HG02610 (cell line): ENCODE results near the gene SLC7A5.
"Not testable (repeated sequence)": the region's sequence is repeated elsewhere in the genome, so short reads cannot be mapped to it uniquely, and the experiment has no call there.

Source experiments
- ATAC-seq: cut with Tn5 transposase; IDR thresholded peaks from one replicate; pipeline ENCODE4 v1.9.1; 2021; ENCODE audit warnings: mild to moderate bottlenecking, moderate library complexity; ENCODE audit not compliant: unreplicated experiment

The SLC7A5 gene

GRCh38 chr16:87802670-87803069 lies 66.6 kb downstream of the SLC7A5 start:
- ATAC-seq = no peak

GRCh38 chr16:87801679-87802259 lies 67.5 kb downstream of the SLC7A5 start:
- no peak for ATAC-seq

GRCh38 chr16:87800497-87800896 lies 68.8 kb downstream of the SLC7A5 start:
- ATAC-seq = no peak

- no peak for ATAC-seq
These were observed 74.0 kb downstream of the SLC7A5 start for GRCh38 chr16:87795336-87795735.

GRCh38 chr16:87794485-87795078 lies 74.7 kb downstream of the SLC7A5 start:
- no peak for ATAC-seq

- no peak for ATAC-seq
These were observed 77.1 kb downstream of the SLC7A5 start for GRCh38 chr16:87792205-87792565.

GRCh38 chr16:87791295-87792204 lies 77.8 kb downstream of the SLC7A5 start:
- ATAC-seq = no peak

GRCh38 chr16:87790292-87791100 lies 78.8 kb downstream of the SLC7A5 start:
- no peak for ATAC-seq

GRCh38 chr16:87789437-87790291 lies 79.6 kb downstream of the SLC7A5 start:
- ATAC-seq = no peak

- not testable (repeated sequence) for ATAC-seq
These were observed 80.4 kb downstream of the SLC7A5 start for GRCh38 chr16:87788730-87789436.

- not testable (repeated sequence) for ATAC-seq
These were observed 81.7 kb downstream of the SLC7A5 start for GRCh38 chr16:87787451-87788091.

GRCh38 chr16:87784812-87785211 lies 84.5 kb downstream of the SLC7A5 start:
- no peak for ATAC-seq

GRCh38 chr16:87782033-87782432 lies 87.3 kb downstream of the SLC7A5 start:
- no peak for ATAC-seq

- peak; percentile 43 for ATAC-seq
These were observed 88.8 kb downstream of the SLC7A5 start for GRCh38 chr16:87780385-87780989.
